Transverse colon (tissue), 4 donors: Measurements from ENCODE around the gene ITGA11. TPM values are rescaled to one million over a fixed set of nuclear protein-coding genes. Genes with fewer than 3 reads are reported as not detected.

Experiments used
- DNase-seq: peaks from one replicate; pipeline ENCODE4 v3.0.0-alpha.2; 2019
- H3K27ac ChIP-seq, 4 donors: fragments of 200-600 bp; sonication (generic); 2 replicates each; pipeline ENCODE4 v1.5.1; 2016 to 2018; ENCODE audit warnings: inconsistent platforms in 4 of 4
- H3K27me3 ChIP-seq: fragments of 200-600 bp; sonication (generic); 2 replicates; pipeline ENCODE4 v1.5.1; 2017; ENCODE audit warnings: inconsistent platforms
- H3K36me3 ChIP-seq, 4 donors: fragments of 200-600 bp; sonication (generic); 2 replicates each; pipeline ENCODE4 v1.5.1; 2017 to 2019; ENCODE audit warnings: inconsistent platforms in 4 of 4
- H3K4me1 ChIP-seq, 4 donors: fragments of 200-600 bp; sonication (generic); 2 replicates each; pipeline ENCODE4 v1.5.1; 2017 to 2020; ENCODE audit warnings: inconsistent platforms in 4 of 4
- H3K4me3 ChIP-seq, 4 donors: fragments of 200-600 bp; sonication (generic); 1 replicate in 1 of 4; 2 replicates in 3 of 4; pipeline versions ENCODE4 v1.5.1 to v1.6.1; 2017 to 2019; ENCODE audit warnings: inconsistent platforms in 4 of 4
- H3K9me3 ChIP-seq, 2 donors: fragments of 200-600 bp; sonication (generic); 2 replicates each; pipeline ENCODE4 v1.5.1; 2017 to 2019; ENCODE audit warnings: inconsistent platforms in 2 of 2
- EP300 ChIP-seq: sonication (generic); formaldehyde crosslinking; IDR thresholded peaks from one replicate; pipeline ENCODE4 v1.6.1; 2017; ENCODE audit warnings: antibody characterized with exemption, low read depth
- POLR2A ChIP-seq: fragments of 450-650 bp; IDR thresholded peaks from one replicate; pipeline ENCODE4 v1.6.1; 2016; ENCODE audit warnings: antibody characterized with exemption, mild to moderate bottlenecking, moderate library complexity
- POLR2AphosphoS5 ChIP-seq, 3 donors: sonication (generic); formaldehyde crosslinking; IDR thresholded peaks; one replicate each; pipeline ENCODE4 v1.6.1; 2016; ENCODE audit warnings: antibody characterized with exemption in 3 of 3
- WGBS, 2 donors: methylation state at CpG; one replicate each; pipeline ENCODE4 v1.1.5; 2018; ENCODE audit warnings: low coverage in 1 of 2; 5-methylcytosine and 5-hydroxymethylcytosine counted together
- in situ Hi-C, 4 donors: fragments of 200-750 bp; cut with MboI; loops; one replicate each; pipeline versions ENCODE4 v1.15.0 to v1.15.1; 2017; ENCODE audit warnings: low sequenced_read_pairs in 3 of 4, low pct_ligation_motif_present in 1 of 4, low pct_unique_long_range_greater_than_20kb in 1 of 4
- intact Hi-C: fragments of 100-400 bp; cut with DNase I; formaldehyde crosslinking; loops from one replicate; pipeline ENCODE4 v1.15.1; 2023; ENCODE audit warnings: low total_unique reads
- total RNA-seq, 4 donors: library from RNA; depleted of rRNA; stranded (reverse); fragments of >200 nt; gene quantifications; one replicate each; pipeline ENCODE4 v1.1.0, GENCODE V29; 2016
- TF ChIP-seq, protein P1 (sequence below), 5 experiments: fragments of 200-600 bp in 3 of 5; fragments of 450-650 bp in 2 of 5; sonication (generic) in 3 of 5; IDR thresholded peaks; 1 replicate in 2 of 5; 2 replicates in 3 of 5; pipeline ENCODE4 v1.5.1; 2016 to 2017; ENCODE audit warnings: antibody characterized with exemption in 5 of 5, inconsistent platforms in 3 of 5, mild to moderate bottlenecking in 2 of 5, moderate library complexity in 1 of 5

ITGA11 gene
- total RNA-seq, 4 donors from 2014 or later, result 0.37 to 3.2 (median 1.1) TPM

DNA sequence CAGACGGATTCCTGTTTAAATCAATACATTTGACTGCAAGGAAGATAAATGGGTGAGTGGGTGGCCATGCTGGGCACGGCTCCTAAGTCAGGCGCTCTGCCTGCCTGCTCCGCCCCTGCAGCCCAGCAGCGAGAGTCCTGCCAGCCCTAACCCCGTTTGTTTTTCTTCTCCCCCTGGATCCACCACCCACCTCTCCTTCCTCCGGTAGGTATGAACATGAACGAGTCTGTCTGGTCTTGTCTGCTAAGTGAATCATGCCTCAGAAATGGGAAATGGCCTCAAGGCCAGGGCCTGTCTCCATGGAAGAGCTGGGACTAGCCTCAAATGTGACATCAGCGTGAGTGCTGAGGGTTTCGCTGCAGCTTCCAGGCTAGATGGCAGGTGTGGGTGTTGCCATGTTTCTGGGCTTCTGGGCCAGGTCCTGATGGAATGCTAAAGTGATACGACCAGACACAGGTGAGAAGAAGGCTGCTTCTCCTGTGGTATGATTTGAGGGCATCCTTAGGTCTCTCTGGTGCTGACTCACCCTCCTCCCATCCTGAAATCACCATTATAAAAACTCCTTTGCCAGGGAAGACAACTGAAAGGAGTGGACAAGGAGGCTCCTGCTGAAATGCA, 160.0 kb downstream of the ITGA11 start:
- no peak for TF ChIP-seq POLR2A
- no peak for TF ChIP-seq EP300
- TF ChIP-seq, protein P1, sequence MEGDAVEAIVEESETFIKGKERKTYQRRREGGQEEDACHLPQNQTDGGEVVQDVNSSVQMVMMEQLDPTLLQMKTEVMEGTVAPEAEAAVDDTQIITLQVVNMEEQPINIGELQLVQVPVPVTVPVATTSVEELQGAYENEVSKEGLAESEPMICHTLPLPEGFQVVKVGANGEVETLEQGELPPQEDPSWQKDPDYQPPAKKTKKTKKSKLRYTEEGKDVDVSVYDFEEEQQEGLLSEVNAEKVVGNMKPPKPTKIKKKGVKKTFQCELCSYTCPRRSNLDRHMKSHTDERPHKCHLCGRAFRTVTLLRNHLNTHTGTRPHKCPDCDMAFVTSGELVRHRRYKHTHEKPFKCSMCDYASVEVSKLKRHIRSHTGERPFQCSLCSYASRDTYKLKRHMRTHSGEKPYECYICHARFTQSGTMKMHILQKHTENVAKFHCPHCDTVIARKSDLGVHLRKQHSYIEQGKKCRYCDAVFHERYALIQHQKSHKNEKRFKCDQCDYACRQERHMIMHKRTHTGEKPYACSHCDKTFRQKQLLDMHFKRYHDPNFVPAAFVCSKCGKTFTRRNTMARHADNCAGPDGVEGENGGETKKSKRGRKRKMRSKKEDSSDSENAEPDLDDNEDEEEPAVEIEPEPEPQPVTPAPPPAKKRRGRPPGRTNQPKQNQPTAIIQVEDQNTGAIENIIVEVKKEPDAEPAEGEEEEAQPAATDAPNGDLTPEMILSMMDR (IDR thresholded peaks at IDR 0.05), result no peak
- no peak for TF ChIP-seq POLR2AphosphoS5 (IDR thresholded peaks at IDR 0.05)
- H3K36me3 ChIP-seq, result no peaks in the 10 kb centered on the region
- H3K4me1 ChIP-seq, result peaks cover 9 to 14% (median 11%) of the 10 kb centered on the region in 4 donors
- intact Hi-C loops (no loop called here), in situ Hi-C loops (no loop called here)
- H3K27me3 ChIP-seq, result no peaks in the 10 kb centered on the region
- H3K27ac ChIP-seq, result peak overlapping the region; percentile 23 to 72 (median 66)
- no peak overlapping the region for H3K4me3 ChIP-seq
- H3K9me3 ChIP-seq, result no peaks in the 10 kb centered on the region
- DNase-seq, result no peak
- 51 to 58% methylated on average over 5 to 11 of the region's 11 CpGs for WGBS, 2 donors

DNA sequence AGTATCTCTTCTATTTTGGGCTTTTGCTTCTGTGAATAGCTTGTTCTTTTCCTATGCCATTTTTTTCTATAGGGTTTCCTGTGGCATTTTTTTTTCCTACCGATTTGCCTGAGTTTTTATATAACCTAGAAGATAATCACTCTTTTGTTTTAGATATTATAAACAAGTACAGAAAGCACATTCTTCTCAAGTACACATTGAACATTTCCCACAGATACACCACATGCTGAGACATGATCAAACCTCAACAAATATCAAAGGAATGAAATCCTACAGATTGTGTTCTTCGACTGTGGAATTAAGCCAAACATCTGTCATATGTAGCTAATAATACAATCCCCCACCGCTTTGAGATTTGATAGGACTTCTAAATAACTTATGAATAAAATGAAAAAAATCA, 163.6 kb downstream of the ITGA11 start:
- in situ Hi-C loops (no loop called here), intact Hi-C loops (no loop called here)
- peaks cover 0 to 6% (median 3%) of the 10 kb centered on the region in 4 donors for H3K4me1 ChIP-seq
- no peak for DNase-seq
- no peaks in the 10 kb centered on the region for H3K9me3 ChIP-seq
- no peaks in the 10 kb centered on the region for H3K36me3 ChIP-seq
- H3K4me3 ChIP-seq, result no peak overlapping the region
- H3K27me3 ChIP-seq, result peaks cover 26% of the 10 kb centered on the region
- WGBS, 2 donors, result 39 to 50% methylated on average over 3 of the region's 3 CpGs
- TF ChIP-seq POLR2AphosphoS5 (IDR thresholded peaks at IDR 0.05) (no peak), POLR2A (no peak), EP300 (no peak)
- TF ChIP-seq, protein P1 (IDR thresholded peaks at IDR 0.05), result no peak
- no peak overlapping the region for H3K27ac ChIP-seq

DNA sequence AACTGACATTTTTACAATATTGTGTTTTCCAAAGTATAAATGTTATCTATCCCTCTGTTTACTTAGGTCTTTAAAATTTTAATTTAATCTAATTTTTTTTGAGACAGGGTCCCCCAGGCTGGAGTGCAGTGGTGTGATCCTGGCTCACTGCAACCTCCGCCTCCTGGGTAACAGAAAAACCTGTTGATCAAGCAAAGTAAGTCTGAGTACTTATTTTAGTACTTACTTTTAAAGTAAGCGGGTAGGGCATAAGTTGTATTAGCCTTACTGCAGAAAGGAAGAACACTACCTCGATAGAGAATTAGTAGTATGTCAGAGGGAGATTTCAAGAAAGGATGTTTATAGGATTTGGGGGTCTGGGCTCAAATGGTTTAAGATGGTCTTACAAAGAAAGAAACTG, 166.3 kb downstream of the ITGA11 start:
- no peak overlapping the region for H3K27ac ChIP-seq
- in situ Hi-C loops, result no loop called here
- intact Hi-C loops, result no loop called here
- no peaks in the 10 kb centered on the region for H3K36me3 ChIP-seq
- no peaks in the 10 kb centered on the region for H3K9me3 ChIP-seq
- H3K27me3 ChIP-seq, result peaks cover 28% of the 10 kb centered on the region
- no peak for TF ChIP-seq POLR2A
- TF ChIP-seq, protein P1 (IDR thresholded peaks at IDR 0.05), result no peak
- no peak for TF ChIP-seq POLR2AphosphoS5 (IDR thresholded peaks at IDR 0.05)
- no peak for TF ChIP-seq EP300
- H3K4me3 ChIP-seq, result no peak overlapping the region
- 74 to 78% methylated on average over 3 of the region's 3 CpGs for whole genome bisulfite sequencing, 2 donors
- H3K4me1 ChIP-seq, result no peaks in the 10 kb centered on the region
- DNase-seq, result no peak

DNA sequence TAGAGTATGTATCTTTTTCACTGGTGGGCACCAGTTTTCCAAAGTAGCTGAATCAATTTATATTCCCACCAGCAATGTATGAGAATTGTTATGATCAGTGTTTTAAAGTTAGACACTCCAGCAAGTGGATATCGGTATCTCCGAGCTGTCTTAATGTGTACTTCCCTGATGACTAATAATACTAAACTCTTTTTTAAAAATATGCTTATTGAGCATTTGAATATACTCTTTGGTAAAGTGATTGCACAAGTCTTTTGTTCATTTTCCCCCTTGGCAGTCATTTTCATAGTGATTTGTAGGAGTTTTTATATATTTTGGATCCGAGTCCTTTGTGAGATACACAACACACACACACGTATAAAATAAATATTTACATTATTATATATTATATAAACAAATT, 166.9 kb downstream of the ITGA11 start:
- Histone ChIP-seq H3K9me3 (no peaks in the 10 kb centered on the region), H3K27me3 (peaks cover 28% of the 10 kb centered on the region), H3K4me3 (no peak overlapping the region), H3K36me3 (no peaks in the 10 kb centered on the region), H3K4me1 (no peaks in the 10 kb centered on the region), H3K27ac (no peak overlapping the region)
- TF ChIP-seq POLR2A (no peak), EP300 (no peak), POLR2AphosphoS5 (IDR thresholded peaks at IDR 0.05) (no peak)
- TF ChIP-seq, protein P1 (IDR thresholded peaks at IDR 0.05), result no peak
- WGBS, 2 donors, result 54 to 55% methylated on average over 4 of the region's 4 CpGs
- no peak for DNase-seq
- in situ Hi-C loops, result no loop called here
- intact Hi-C loops, result no loop called here
